Lung (tissue), 12 donors: ENCODE results near the gene SLFNL1. TPM values are rescaled to one million over a fixed set of nuclear protein-coding genes. Genes with fewer than 3 reads are reported as not detected.
A peak's percentile ranks its signal among the peaks of the same experiment; 100 is the strongest.

ENCODE experiments used
- ATAC-seq: fragments of 200-7000 bp; cut with Tn5 transposase; one replicate; pipeline ENCODE4 v1.9.1; 2020; ENCODE audit warnings: moderate number of reproducible peaks; ENCODE audit not compliant: insufficient read depth, low FRiP score
- DNase-seq, 3 donors: peaks; one replicate each; pipeline ENCODE4 v3.0.0-alpha.2; 2013 to 2017
- H3K27ac ChIP-seq, 2 donors: one replicate each; pipeline ENCODE4 v1.5.1; 2013; ENCODE audit warnings: mild to moderate bottlenecking in 2 of 2, moderate library complexity in 2 of 2, control low read depth in 1 of 2, inconsistent platforms in 1 of 2, low read depth in 1 of 2, low read length in 1 of 2
- H3K27me3 ChIP-seq, 3 donors: one replicate each; pipeline ENCODE4 v1.5.1; 2013; ENCODE audit warnings: low read length in 2 of 3; ENCODE audit not compliant: control insufficient read depth in 3 of 3, insufficient read depth in 3 of 3
- H3K36me3 ChIP-seq, 4 donors: one replicate each; pipeline ENCODE4 v1.5.1; 2013; ENCODE audit warnings: low read length in 4 of 4, mild to moderate bottlenecking in 1 of 4, moderate library complexity in 1 of 4; ENCODE audit not compliant: control insufficient read depth in 4 of 4, insufficient read depth in 4 of 4
- H3K4me1 ChIP-seq, 5 donors: one replicate each; pipeline ENCODE4 v1.5.1; 2013; ENCODE audit warnings: low read length in 5 of 5, mild to moderate bottlenecking in 2 of 5, moderate library complexity in 1 of 5; ENCODE audit not compliant: control insufficient read depth in 5 of 5, insufficient read depth in 5 of 5
- H3K4me3 ChIP-seq: one replicate; pipeline ENCODE4 v1.5.1; 2013; ENCODE audit warnings: mild to moderate bottlenecking, control low read depth, moderate library complexity
- H3K9ac ChIP-seq, 2 donors: one replicate each; pipeline ENCODE4 v1.5.1; 2013; ENCODE audit warnings: low read length in 2 of 2, control low read depth in 1 of 2; ENCODE audit not compliant: insufficient read depth in 1 of 2
- H3K9me3 ChIP-seq, 4 donors: one replicate each; pipeline ENCODE4 v1.5.1; 2013; ENCODE audit warnings: low read length in 3 of 4, mild to moderate bottlenecking in 1 of 4, moderate library complexity in 1 of 4; ENCODE audit not compliant: control insufficient read depth in 4 of 4, insufficient read depth in 3 of 4
- WGBS, 2 donors: extraction: QIAGEN DNeasy Blood & Tissue Kit; methylation state at CpG; one replicate each; pipeline ENCODE4 v1.1.7; 2013; 5-methylcytosine and 5-hydroxymethylcytosine counted together
- polyA plus RNA-seq, 2 donors: library from polyadenylated mRNA; stranded (reverse); fragments of 200-250 nt; gene quantifications; one replicate each; pipeline ENCODE4 v1.2.1, GENCODE V29; 2013
- total RNA-seq, 2 donors: library from RNA; depleted of rRNA in 1 of 2; stranded (reverse); fragments of >200 nt in 1 of 2; gene quantifications; one replicate each; pipeline ENCODE4 v1.2.1, GENCODE V29; 2014 to 2021
- TF ChIP-seq, protein P1 (sequence below): IDR thresholded peaks from 2 replicates; pipeline ENCODE4 v1.5.1; 2012; ENCODE audit warnings: mild to moderate bottlenecking; ENCODE audit errors: control extremely low read depth, extremely low read depth
- donor health status: control.
- donor health status: control.
- donor health status: Bipolar disorder and iron deficiency.
- donor health status: healthy.
- donor health status: DM: yes; HTN: yes; CAD: no.

Gene SLFNL1
- total and polyA plus RNA-seq, 4 donors = 0.94 to 9.2 (median 3.2) TPM

DNA sequence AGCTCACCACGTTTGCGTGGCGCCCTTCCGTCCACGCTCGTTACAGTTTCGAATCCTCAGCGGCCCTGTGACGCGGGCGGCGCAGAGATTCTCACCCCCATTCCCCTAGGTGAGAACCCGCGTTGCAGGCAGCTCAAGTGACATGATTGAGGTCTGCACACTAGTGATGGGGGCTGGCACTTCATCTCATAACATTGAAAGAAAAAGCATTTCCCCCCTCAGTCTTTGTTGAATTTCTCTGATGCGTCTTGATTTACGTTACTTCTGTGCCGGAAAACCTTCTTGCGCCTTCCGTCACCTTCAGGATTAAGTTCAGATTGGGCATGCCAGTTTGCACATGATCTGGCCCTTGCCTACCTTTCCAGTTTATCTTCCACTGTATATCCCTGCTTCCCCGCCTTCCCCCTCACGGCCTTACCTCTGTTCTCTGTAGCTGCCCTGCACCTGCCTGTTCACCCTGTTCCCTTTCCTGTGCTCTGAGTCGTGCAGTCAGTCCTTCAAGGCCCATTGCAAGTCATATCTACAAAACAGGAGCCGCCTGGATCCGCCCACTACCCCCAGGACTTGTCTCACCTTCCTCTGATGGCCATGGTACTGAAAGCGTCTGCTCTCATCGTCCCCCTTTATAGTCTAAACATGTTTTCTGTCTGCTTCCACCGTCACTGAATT lies 40.9 kb downstream of the SLFNL1 start:
- ATAC-seq (no peak), DNase-seq (no peak)
- Histone ChIP-seq H3K27ac (peak overlapping the region in 1 of 2 donors; percentile 95), H3K4me1 (peaks cover 6 to 31% (median 13%) of the 10 kb centered on the region in 5 donors), H3K4me3 (peak overlapping the region; percentile 58), H3K27me3 (no peaks in the 10 kb centered on the region), H3K9ac (peak overlapping the region in 1 of 2 donors; percentile 37), H3K36me3 (peaks cover 0 to 5% (median 1%) of the 10 kb centered on the region in 4 donors), H3K9me3 (no peaks in the 10 kb centered on the region)
- TF ChIP-seq, protein P1, sequence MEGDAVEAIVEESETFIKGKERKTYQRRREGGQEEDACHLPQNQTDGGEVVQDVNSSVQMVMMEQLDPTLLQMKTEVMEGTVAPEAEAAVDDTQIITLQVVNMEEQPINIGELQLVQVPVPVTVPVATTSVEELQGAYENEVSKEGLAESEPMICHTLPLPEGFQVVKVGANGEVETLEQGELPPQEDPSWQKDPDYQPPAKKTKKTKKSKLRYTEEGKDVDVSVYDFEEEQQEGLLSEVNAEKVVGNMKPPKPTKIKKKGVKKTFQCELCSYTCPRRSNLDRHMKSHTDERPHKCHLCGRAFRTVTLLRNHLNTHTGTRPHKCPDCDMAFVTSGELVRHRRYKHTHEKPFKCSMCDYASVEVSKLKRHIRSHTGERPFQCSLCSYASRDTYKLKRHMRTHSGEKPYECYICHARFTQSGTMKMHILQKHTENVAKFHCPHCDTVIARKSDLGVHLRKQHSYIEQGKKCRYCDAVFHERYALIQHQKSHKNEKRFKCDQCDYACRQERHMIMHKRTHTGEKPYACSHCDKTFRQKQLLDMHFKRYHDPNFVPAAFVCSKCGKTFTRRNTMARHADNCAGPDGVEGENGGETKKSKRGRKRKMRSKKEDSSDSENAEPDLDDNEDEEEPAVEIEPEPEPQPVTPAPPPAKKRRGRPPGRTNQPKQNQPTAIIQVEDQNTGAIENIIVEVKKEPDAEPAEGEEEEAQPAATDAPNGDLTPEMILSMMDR = no peak
- 27 to 38% methylated on average over 24 to 27 of the region's 27 CpGs for WGBS, 2 donors

DNA sequence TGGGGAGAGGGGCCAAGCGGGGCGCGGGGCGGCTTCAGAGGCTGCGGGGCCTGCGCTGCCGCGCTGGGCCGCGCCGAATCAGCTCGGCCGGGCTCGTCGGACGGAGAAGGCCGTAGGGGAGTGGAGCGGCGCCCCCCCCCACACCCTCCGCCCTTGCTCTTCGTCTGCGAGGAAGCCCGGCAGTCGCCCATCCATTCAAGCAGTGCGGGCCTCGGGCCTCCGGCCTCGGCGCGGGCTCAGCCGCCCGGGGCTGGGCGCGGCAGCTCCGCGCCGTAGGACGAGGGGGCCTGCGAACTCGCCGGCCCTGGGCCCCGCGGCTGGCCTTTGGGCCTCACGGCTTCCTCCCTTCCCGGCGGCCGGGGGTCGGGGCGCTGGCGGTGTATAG lies 41.5 kb downstream of the SLFNL1 start:
- Histone ChIP-seq H3K4me3 (peak overlapping the region; percentile 58), H3K4me1 (peaks cover 6 to 26% (median 10%) of the 10 kb centered on the region in 5 donors), H3K36me3 (peaks cover 0 to 5% (median 0%) of the 10 kb centered on the region in 4 donors), H3K27ac (peak overlapping the region; percentile 46 to 95), H3K9me3 (no peaks in the 10 kb centered on the region), H3K27me3 (no peaks in the 10 kb centered on the region), H3K9ac (peak overlapping the region in 1 of 2 donors; percentile 37)
- TF ChIP-seq, protein P1 = no peak
- DNase-seq (no peak), ATAC-seq (no peak)
- WGBS, 2 donors = 1% methylated on average over 22 to 50 of the region's 50 CpGs

DNA sequence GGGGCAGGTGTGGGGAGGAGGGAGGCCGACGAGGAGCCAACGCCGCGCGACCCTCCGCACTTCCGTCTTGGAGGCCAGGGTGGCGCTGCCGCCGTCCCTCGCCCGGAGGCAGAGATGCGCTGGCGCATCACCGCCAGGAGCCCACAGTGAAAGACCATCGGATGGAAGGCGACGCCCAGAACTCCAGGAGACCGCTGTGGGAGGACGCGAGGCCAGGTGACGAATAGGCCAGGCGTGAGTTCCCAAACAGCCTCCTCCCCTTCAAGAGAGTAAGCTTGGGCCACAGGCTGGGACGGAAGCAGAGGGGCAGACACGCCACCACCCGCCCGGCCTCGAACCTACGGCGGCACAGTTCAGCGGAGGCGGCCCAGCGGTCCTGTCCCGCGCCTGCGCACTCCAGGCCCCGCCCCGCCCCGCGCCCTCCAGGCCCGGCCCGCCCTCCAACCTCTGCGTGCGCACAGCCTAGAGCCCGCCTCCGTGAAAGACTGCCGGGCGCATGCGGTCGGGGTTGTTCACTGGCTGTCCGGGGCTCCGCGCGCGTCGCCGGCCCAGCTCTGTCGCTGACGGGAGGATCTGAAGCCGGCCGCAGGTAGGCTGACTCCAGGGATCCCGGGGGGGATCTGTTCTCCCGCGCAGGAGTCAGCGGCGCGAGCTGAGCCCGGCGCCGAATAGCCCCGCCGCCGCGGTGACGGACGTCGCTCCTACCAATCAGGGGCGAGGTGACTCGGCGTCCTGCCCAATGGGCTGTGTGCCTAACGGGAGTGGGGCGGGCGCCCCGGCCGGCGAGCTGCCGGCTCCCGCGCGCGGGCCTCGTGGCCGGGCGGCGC lies 42.1 kb downstream of the SLFNL1 start, which contains the start of gene CTPS1:
Gene CTPS1, plus strand, starts transcription at position 456 of the 827 bp plus-strand sequence. CDS start 3,595 bp downstream, outside the sequence.
- ATAC-seq (peak; percentile 92), DNase-seq (peak; percentile 96 to 97 (median 97))
- TF ChIP-seq, protein P1 = no peak
- H3K36me3 ChIP-seq = peaks cover 0 to 5% (median 0%) of the 10 kb centered on the region in 4 donors
- peaks cover 6 to 22% (median 10%) of the 10 kb centered on the region in 5 donors for H3K4me1 ChIP-seq
- H3K9ac ChIP-seq = peak within 1 kb of the TSS; percentile 37 to 96
- H3K27me3 ChIP-seq = no peaks in the 10 kb centered on the region
- H3K9me3 ChIP-seq = no peaks in the 10 kb centered on the region
- peak within 1 kb of the TSS; percentile 58 for H3K4me3 ChIP-seq
- peak within 1 kb of the TSS; percentile 91 to 95 for H3K27ac ChIP-seq
- WGBS, 2 donors = 0 to 1% methylated on average over 61 to 96 of the region's 96 CpGs
